HCT116 (cell line): ENCODE data around the gene COL20A1. TPM values are rescaled to one million over a fixed set of nuclear protein-coding genes. Genes with fewer than 3 reads are reported as not detected.

Experiments
- ATAC-seq: fragments of 200-7000 bp; cut with Tn5 transposase; 2 replicates; pipeline ENCODE4 v1.9.1; 2020; ENCODE audit warnings: mild to moderate bottlenecking, moderate library complexity
- BruUV-seq: library from RNA; stranded (reverse); fragments of 400-500 nt; replicated peaks from 2 replicates; lab custom pipeline; 2021; lab: Mats Ljungman, UMichigan
- CTCF ChIA-PET: fragments of 300-600 bp; sonication (Branson Sonifier 250); formaldehyde crosslinking; loops from one replicate; lab custom pipeline; 2021; ENCODE audit warnings: antibody characterized with exemption; lab: Charles Lee
- POLR2A ChIA-PET: fragments of 300-600, 350-600 bp; sonication (Branson Sonifier 250); formaldehyde crosslinking; loops from one replicate; lab custom pipeline; 2021; ENCODE audit warnings: antibody characterized with exemption; lab: Charles Lee
- RAD21 ChIA-PET, 2 experiments: fragments of 300-600 bp; sonication (Branson Sonifier 250); formaldehyde crosslinking; loops; one replicate each; lab custom pipeline; 2023; ENCODE audit warnings: low total read pairs in 2 of 2; ENCODE audit not compliant: uncharacterized antibody in 2 of 2, unreplicated experiment in 2 of 2, low non-redundant PET in 1 of 2; lab: Charles Lee
- DNase-seq: peaks from one replicate; pipeline ENCODE4 v3.0.0-alpha.2; 2010; ENCODE audit warnings: low read depth, low spot score
- H2AFZ ChIP-seq: fragments of 200-600 bp; shearing (Covaris generic), sonication (generic); 2 replicates; pipeline ENCODE4 v1.6.1; 2017; ENCODE audit warnings: low read depth, mixed run types, mixed read lengths, antibody characterized with exemption, low read length; ENCODE audit not compliant: poor library complexity, severe bottlenecking
- H3K27ac ChIP-seq: 2 replicates; pipeline ENCODE4 v1.5.1; 2012; ENCODE audit warnings: low read depth, low read length
- H3K27me3 ChIP-seq: fragments of 200-600 bp; sonication (generic); 2 replicates; pipeline ENCODE4 v1.6.1; 2016; ENCODE audit warnings: mixed run types, low read length, mixed read lengths; ENCODE audit not compliant: insufficient read depth
- H3K36me3 ChIP-seq, 2 experiments: fragments of 200-500 bp in 1 of 2; fragments of 200-600 bp in 1 of 2; sonication (Bioruptor generic) in 1 of 2; sonication (generic) in 1 of 2; 2 replicates each; pipeline versions ENCODE4 v1.5.1 to v1.6.1; 2014 to 2016; ENCODE audit warnings: low read length in 2 of 2, inconsistent platforms in 1 of 2, mixed read lengths in 1 of 2, mixed run types in 1 of 2; ENCODE audit not compliant: insufficient read depth in 2 of 2, control insufficient read depth in 1 of 2
- H3K4me1 ChIP-seq, 2 experiments: fragments of 200-600 bp in 1 of 2; sonication (generic) in 1 of 2; 2 replicates each; pipeline versions ENCODE4 v1.5.1 to v1.6.1; 2012 to 2017; ENCODE audit warnings: low read length in 2 of 2, inconsistent platforms in 1 of 2, mild to moderate bottlenecking in 1 of 2, mixed read lengths in 1 of 2, mixed run types in 1 of 2, moderate library complexity in 1 of 2; ENCODE audit not compliant: insufficient read depth in 2 of 2, control insufficient read depth in 1 of 2
- H3K4me2 ChIP-seq: fragments of 200-600 bp; sonication (generic); 2 replicates; pipeline ENCODE4 v1.6.1; 2017; ENCODE audit warnings: mixed run types, low read length, mixed read lengths
- H3K4me3 ChIP-seq, 2 experiments: fragments of 200-600 bp in 1 of 2; sonication (generic) in 1 of 2; replicated peaks in 1 of 2; 2 replicates each; pipeline ENCODE4 v1.5.1; 2011 to 2016; ENCODE audit warnings: low read length in 2 of 2, control low read depth in 1 of 2, low read depth in 1 of 2, mild to moderate bottlenecking in 1 of 2, mixed read lengths in 1 of 2, mixed run types in 1 of 2
- H3K79me2 ChIP-seq: fragments of 200-600 bp; sonication (generic); 2 replicates; pipeline ENCODE4 v1.6.1; 2017; ENCODE audit warnings: mild to moderate bottlenecking, mixed run types, low read length, moderate library complexity, mixed read lengths; ENCODE audit not compliant: insufficient read depth
- H3K9ac ChIP-seq: fragments of 200-600 bp; sonication (generic); 2 replicates; pipeline ENCODE4 v1.6.1; 2016; ENCODE audit warnings: low read length, mixed read lengths
- H3K9me2 ChIP-seq: fragments of 200-600 bp; sonication (generic), shearing (Covaris generic); 2 replicates; pipeline ENCODE4 v1.6.1; 2017; ENCODE audit warnings: mixed run types, mild to moderate bottlenecking, moderate library complexity; ENCODE audit not compliant: insufficient read depth
- H3K9me3 ChIP-seq, 2 experiments: fragments of 200-500 bp in 1 of 2; fragments of 200-600 bp in 1 of 2; sonication (Bioruptor generic) in 1 of 2; sonication (generic) in 1 of 2; 2 replicates each; pipeline ENCODE4 v1.6.1; 2014 to 2017; ENCODE audit warnings: low read length in 2 of 2, mixed read lengths in 2 of 2, inconsistent platforms in 1 of 2, low read depth in 1 of 2, mild to moderate bottlenecking in 1 of 2, mixed run types in 1 of 2, moderate library complexity in 1 of 2; ENCODE audit not compliant: control insufficient read depth in 1 of 2, insufficient read depth in 1 of 2
- H4K20me1 ChIP-seq: fragments of 200-600 bp; sonication (generic), shearing (Covaris generic); 2 replicates; pipeline ENCODE4 v1.6.1; 2017; ENCODE audit warnings: mixed run types, mild to moderate bottlenecking, moderate library complexity; ENCODE audit not compliant: insufficient read depth
- ATF3 ChIP-seq: IDR thresholded peaks from 2 replicates; pipeline ENCODE4 v1.6.1; 2012
- CBX3 ChIP-seq: IDR thresholded peaks from 2 replicates; pipeline ENCODE4 v1.6.1; 2012; ENCODE audit warnings: low read depth
- CEBPB ChIP-seq: IDR thresholded peaks from 2 replicates; pipeline ENCODE4 v1.6.1; 2012; ENCODE audit warnings: low read depth
- CTCF ChIP-seq, 3 experiments: fragments of 200-600 bp in 1 of 3; sonication (generic) in 1 of 3; IDR thresholded peaks in 2 of 3; conservative IDR thresholded peaks in 1 of 3; 2 replicates each; pipeline ENCODE4 v1.5.1; 2012 to 2017; ENCODE audit warnings: low read depth in 2 of 3, low read length in 2 of 3, antibody characterized with exemption in 1 of 3, borderline replicate concordance in 1 of 3, control low read depth in 1 of 3, mild to moderate bottlenecking in 1 of 3, mixed read lengths in 1 of 3, mixed run types in 1 of 3, moderate library complexity in 1 of 3; ENCODE audit not compliant: insufficient read depth in 1 of 3
- EGR1 ChIP-seq: IDR thresholded peaks from 2 replicates; pipeline ENCODE4 v1.6.1; 2012; ENCODE audit warnings: low read depth
- ELF1 ChIP-seq: IDR thresholded peaks from 2 replicates; pipeline ENCODE4 v1.6.1; 2012; ENCODE audit warnings: low read depth, borderline replicate concordance
- EZH2 ChIP-seq: fragments of 200-600 bp; sonication (generic); IDR thresholded peaks from 2 replicates; pipeline ENCODE4 v1.6.1; 2017; ENCODE audit warnings: antibody characterized with exemption, mixed run types
- EZH2phosphoT487 ChIP-seq: fragments of 200-600 bp; IDR thresholded peaks from 2 replicates; pipeline ENCODE4 v1.6.1; 2018; ENCODE audit warnings: antibody characterized with exemption, borderline replicate concordance
- JUND ChIP-seq: IDR thresholded peaks from 2 replicates; pipeline ENCODE4 v1.6.1; 2012
- POLR2AphosphoS5 ChIP-seq: IDR thresholded peaks from 2 replicates; pipeline ENCODE4 v1.6.1; 2011; ENCODE audit warnings: mild to moderate bottlenecking, low read depth, low read length, moderate library complexity
- RAD21 ChIP-seq: IDR thresholded peaks from 2 replicates; pipeline ENCODE4 v1.6.1; 2012; ENCODE audit warnings: low read depth, mild to moderate bottlenecking
- SIN3A ChIP-seq: IDR thresholded peaks from 2 replicates; pipeline ENCODE4 v1.6.1; 2012; ENCODE audit warnings: low read depth
- SP1 ChIP-seq: IDR thresholded peaks from 2 replicates; pipeline ENCODE4 v1.6.1; 2012; ENCODE audit warnings: low read depth
- SRF ChIP-seq: IDR thresholded peaks from 2 replicates; pipeline ENCODE4 v1.6.1; 2012; ENCODE audit warnings: low read depth
- YY1 ChIP-seq: IDR thresholded peaks from 2 replicates; pipeline ENCODE4 v1.6.1; 2011; ENCODE audit warnings: low read length, low read depth, moderate library complexity, mild to moderate bottlenecking; ENCODE audit not compliant: insufficient replicate concordance; ENCODE audit errors: extremely low read depth
- ZNF274 ChIP-seq: fragments of 200-500 bp; sonication (Bioruptor generic); IDR thresholded peaks from 2 replicates; pipeline ENCODE4 v1.6.1; 2014; ENCODE audit warnings: mild to moderate bottlenecking, low read depth, low read length, inconsistent platforms
- intact Hi-C: fragments of 100-400 bp; cut with micrococcal nuclease; formaldehyde crosslinking; loops from 2 replicates; pipeline ENCODE4 v1.10.0; 2022
- total RNA-seq: library from RNA; stranded (reverse); gene quantifications from one replicate; pipeline ENCODE4 v1.2.1, GENCODE V29; 2021; ENCODE audit not compliant: unreplicated experiment
- TF ChIP-seq, protein P1 (sequence below): IDR thresholded peaks from 2 replicates; pipeline ENCODE4 v1.6.1; 2012

Gene COL20A1
- total RNA-seq, 1 experiment from 2014 or later = 0.34 TPM

DNA sequence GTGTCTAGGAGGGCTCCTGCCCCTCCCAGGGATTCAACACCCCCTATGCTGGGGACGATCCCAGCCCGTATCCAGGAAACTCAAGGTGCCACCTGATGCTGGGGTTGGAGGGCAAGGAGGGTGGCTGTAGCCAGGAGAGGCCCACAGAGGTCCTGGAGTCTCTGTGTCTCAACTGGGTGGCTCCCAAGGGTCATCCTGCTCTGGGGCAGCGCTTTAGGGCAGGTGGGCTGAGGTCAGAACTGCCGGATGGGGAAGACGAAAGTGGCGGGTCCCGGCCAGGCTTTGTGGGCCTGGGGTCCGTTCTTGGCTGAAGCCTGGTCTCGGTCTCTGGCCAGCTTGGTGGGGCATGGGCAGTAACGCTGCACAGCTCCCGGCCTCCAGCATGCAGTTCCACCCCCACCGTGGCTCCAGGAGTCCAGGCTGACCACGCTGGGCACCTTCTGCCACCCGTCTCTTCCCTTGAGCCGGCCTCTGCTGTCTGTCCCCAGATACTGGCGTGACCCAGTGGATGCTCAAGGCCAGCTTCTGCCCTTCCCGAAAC lies 2.8 kb upstream of the COL20A1 start:
- ATAC-seq (0 out of 2 replicates have a peak, but pooled peaks have one; percentile 0), DNase-seq (no peak)
- no peaks in the 10 kb centered on the region for H3K79me2 ChIP-seq
- H3K4me2 ChIP-seq = no peak overlapping the region
- CTCF ChIA-PET = interaction anchor here (1.9 kb wide), 1 partner anchor 66 kb away, joined by 19 read pairs; no protein-coding TSS in a partner anchor
- POLR2A ChIA-PET = no interaction called here
- H3K9me2 ChIP-seq = no peaks in the 10 kb centered on the region
- no TSS peak for BruUV-seq
- H3K27ac ChIP-seq = no peak overlapping the region; the same call in 1 of the 2 replicates
- intact Hi-C loops = loop anchor here (2.0 kb wide), 1 partner anchor 67 kb away; no protein-coding TSS in a partner anchor
- peaks cover 0 to 9% of the 10 kb centered on the region in 2 experiments; a peak in 1 of 4 replicates for H3K36me3 ChIP-seq
- peaks cover 4 to 14% of the 10 kb centered on the region in 2 experiments; a peak in 3 of 4 replicates for H3K4me1 ChIP-seq
- H4K20me1 ChIP-seq = no peaks in the 10 kb centered on the region
- RAD21 ChIA-PET = no interaction called here
- no peak overlapping the region for H3K4me3 ChIP-seq
- TF ChIP-seq ATF3 = no peak
- no peak; the same call in 1 of the 2 replicates for TF ChIP-seq POLR2AphosphoS5
- TF ChIP-seq SIN3A = no peak
- TF ChIP-seq ELF1 = no peak
- TF ChIP-seq, all 23 proteins: peak for 0
- Histone ChIP-seq H3K27me3 (no peaks in the 10 kb centered on the region), H3K9ac (no peak overlapping the region), H2AFZ (no peak overlapping the region), H3K9me3 (no peaks in the 10 kb centered on the region)

- no peaks in the 10 kb centered on the region for H3K27me3 ChIP-seq
- H3K4me3 ChIP-seq = no peak overlapping the region
- DNase-seq = peak; percentile 13
- ChIA-PET POLR2A (no interaction called here), RAD21 (no interaction called here), CTCF (interaction anchor here (1.7 to 1.9 kb wide), 2 partner anchors 19 to 67 kb away, joined by 7 to 19 read pairs; no protein-coding TSS in a partner anchor)
- H3K9me3 ChIP-seq = no peaks in the 10 kb centered on the region
- no peaks in the 10 kb centered on the region for H3K9me2 ChIP-seq
- H3K4me1 ChIP-seq = peaks cover 4 to 18% of the 10 kb centered on the region in 2 experiments; a peak in 3 of 4 replicates
- no TSS peak for BruUV-seq
- ATAC-seq = peak; percentile 84
- peak overlapping the region; percentile 43 for H3K4me2 ChIP-seq
- intact Hi-C loops = loop anchor here (1.0 to 2.0 kb wide), 2 partner anchors 68 to 108 kb away; no protein-coding TSS in a partner anchor
- no peak overlapping the region for H2AFZ ChIP-seq
- H4K20me1 ChIP-seq = no peaks in the 10 kb centered on the region
- H3K27ac ChIP-seq = no peak overlapping the region; the same call in 1 of the 2 replicates
- H3K79me2 ChIP-seq = no peaks in the 10 kb centered on the region
- H3K9ac ChIP-seq = peak overlapping the region; percentile 23; the same call in 1 of the 2 replicates
- peaks cover 0 to 9% of the 10 kb centered on the region in 2 experiments; a peak in 1 of 4 replicates for H3K36me3 ChIP-seq
- no peak for TF ChIP-seq YY1
- TF ChIP-seq EZH2 = no peak
- no peak for TF ChIP-seq EZH2phosphoT487
- TF ChIP-seq SIN3A = no peak
- no peak for TF ChIP-seq POLR2AphosphoS5
- TF ChIP-seq CEBPB = no peak
- peak; percentile 57 for TF ChIP-seq RAD21
- no peak for TF ChIP-seq ZNF274
- TF ChIP-seq CBX3 = no peak
- no peak for TF ChIP-seq SRF
- no peak for TF ChIP-seq SP1
- no peak for TF ChIP-seq EGR1
- peak; percentile 50 to 84 (median 62); a peak in 5 of 6 replicates for TF ChIP-seq CTCF (IDR thresholded peaks at IDR 0.05 in 2 of 3, conservative IDR thresholded peaks at IDR 0.05 in 1 of 3; ENCODE audit: borderline replicate concordance in 1 of 3, insufficient read depth in 1 of 3, low read depth in 2 of 3, low read length in 2 of 3)
- no peak for TF ChIP-seq ELF1
- TF ChIP-seq JUND = no peak
- TF ChIP-seq, protein P1, sequence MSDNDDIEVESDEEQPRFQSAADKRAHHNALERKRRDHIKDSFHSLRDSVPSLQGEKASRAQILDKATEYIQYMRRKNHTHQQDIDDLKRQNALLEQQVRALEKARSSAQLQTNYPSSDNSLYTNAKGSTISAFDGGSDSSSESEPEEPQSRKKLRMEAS = no peak
Measured at GRCh38 chr20:63290677-63291472, 2.1 kb upstream of the COL20A1 start.
